Liver (tissue), 3 donors: Measurements from ENCODE around the gene NTM.

ENCODE experiments used
- FOXA1 ChIP-seq: IDR thresholded peaks from 2 replicates; pipeline ENCODE4 v1.6.1; 2016; ENCODE audit warnings: antibody characterized with exemption
- GABPA ChIP-seq, 2 donors: IDR thresholded peaks in 1 of 2; conservative IDR thresholded peaks in 1 of 2; 2 replicates each; pipeline ENCODE4 v1.6.1; 2016; ENCODE audit warnings: antibody characterized with exemption in 2 of 2, mild to moderate bottlenecking in 1 of 2, moderate library complexity in 1 of 2
- MAX ChIP-seq: IDR thresholded peaks from 2 replicates; pipeline ENCODE4 v1.6.1; 2016; ENCODE audit warnings: antibody characterized with exemption
- RAD21 ChIP-seq, 2 donors: IDR thresholded peaks; 2 replicates each; pipeline ENCODE4 v1.6.1; 2016; ENCODE audit warnings: antibody characterized with exemption in 2 of 2, mild to moderate bottlenecking in 2 of 2
- REST ChIP-seq: IDR thresholded peaks from 2 replicates; pipeline ENCODE4 v1.6.1; 2016; ENCODE audit warnings: antibody characterized with exemption, mild to moderate bottlenecking
- TAF1 ChIP-seq: conservative IDR thresholded peaks from 2 replicates; pipeline ENCODE4 v1.6.1; 2016; ENCODE audit warnings: antibody characterized with exemption, mild to moderate bottlenecking
- YY1 ChIP-seq: IDR thresholded peaks from 2 replicates; pipeline ENCODE4 v1.6.1; 2016; ENCODE audit warnings: antibody characterized with exemption, mild to moderate bottlenecking
- ZBTB33 ChIP-seq: IDR thresholded peaks from 2 replicates; pipeline ENCODE4 v1.6.1; 2016; ENCODE audit warnings: antibody characterized with exemption
- TF ChIP-seq, protein P1 (sequence below): fragments of 150-350 bp; IDR thresholded peaks from 2 replicates; pipeline ENCODE4 v1.5.1; 2017; ENCODE audit warnings: improper control_type of control experiment, low read depth, low read length; ENCODE audit not compliant: missing input control
- donor health status: healthy.
- donor health status: healthy.

DNA sequence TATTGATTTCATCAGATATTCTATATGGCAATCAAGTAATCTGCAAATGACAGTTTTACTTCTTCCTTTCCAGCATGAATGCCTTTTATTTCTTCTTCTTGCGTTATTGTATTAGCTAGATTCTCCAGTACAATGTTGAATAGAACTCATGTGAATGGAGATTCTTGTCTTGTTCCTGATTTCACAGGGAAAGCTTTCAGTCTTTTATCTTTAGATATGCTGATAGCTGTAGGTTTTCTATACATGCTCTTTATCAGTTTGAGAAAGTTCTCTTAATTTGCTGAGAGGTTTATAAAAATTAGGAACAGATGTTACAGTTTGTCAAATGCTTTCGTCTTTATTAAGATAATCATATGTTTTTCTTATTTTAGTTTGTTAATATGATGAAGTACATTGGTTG lies 347.2 kb downstream of the NTM start:
- TF ChIP-seq TAF1 = no peak
- TF ChIP-seq, protein P1, sequence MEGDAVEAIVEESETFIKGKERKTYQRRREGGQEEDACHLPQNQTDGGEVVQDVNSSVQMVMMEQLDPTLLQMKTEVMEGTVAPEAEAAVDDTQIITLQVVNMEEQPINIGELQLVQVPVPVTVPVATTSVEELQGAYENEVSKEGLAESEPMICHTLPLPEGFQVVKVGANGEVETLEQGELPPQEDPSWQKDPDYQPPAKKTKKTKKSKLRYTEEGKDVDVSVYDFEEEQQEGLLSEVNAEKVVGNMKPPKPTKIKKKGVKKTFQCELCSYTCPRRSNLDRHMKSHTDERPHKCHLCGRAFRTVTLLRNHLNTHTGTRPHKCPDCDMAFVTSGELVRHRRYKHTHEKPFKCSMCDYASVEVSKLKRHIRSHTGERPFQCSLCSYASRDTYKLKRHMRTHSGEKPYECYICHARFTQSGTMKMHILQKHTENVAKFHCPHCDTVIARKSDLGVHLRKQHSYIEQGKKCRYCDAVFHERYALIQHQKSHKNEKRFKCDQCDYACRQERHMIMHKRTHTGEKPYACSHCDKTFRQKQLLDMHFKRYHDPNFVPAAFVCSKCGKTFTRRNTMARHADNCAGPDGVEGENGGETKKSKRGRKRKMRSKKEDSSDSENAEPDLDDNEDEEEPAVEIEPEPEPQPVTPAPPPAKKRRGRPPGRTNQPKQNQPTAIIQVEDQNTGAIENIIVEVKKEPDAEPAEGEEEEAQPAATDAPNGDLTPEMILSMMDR = no peak
- no peak for TF ChIP-seq RAD21 (IDR thresholded peaks at IDR 0.05)
- no peak for TF ChIP-seq FOXA1
- TF ChIP-seq MAX = no peak
- no peak for TF ChIP-seq GABPA (IDR thresholded peaks at IDR 0.05 in 1 of 2, conservative IDR thresholded peaks at IDR 0.05 in 1 of 2)
- no peak for TF ChIP-seq REST
- TF ChIP-seq ZBTB33 = no peak
- no peak for TF ChIP-seq YY1
